ENCODE measurements around the gene AMH.

AMH gene

GRCh38 chr19:2288818-2289713 is 39.9 kb downstream of the AMH start:
- no peak for DNase-seq

- peak; percentile 97 for DNase-seq
Observed at GRCh38 chr19:2289714-2290435, 40.8 kb downstream of the AMH start.

- DNase-seq = no peak
Observed at GRCh38 chr19:2290441-2291184, 41.5 kb downstream of the AMH start.

GRCh38 chr19:2291185-2291751 is 42.1 kb downstream of the AMH start:
- no peak for DNase-seq

- no peak for DNase-seq
Observed at GRCh38 chr19:2294687-2295335, 45.7 kb downstream of the AMH start.

- DNase-seq = no peak
Observed at GRCh38 chr19:2296141-2296540, 47.0 kb downstream of the AMH start.

GRCh38 chr19:2300533-2300932 is 51.4 kb downstream of the AMH start:
- no peak for DNase-seq
